ENCODE measurements around the gene PFN3. TPM values are rescaled to one million over a fixed set of nuclear protein-coding genes. Genes with fewer than 3 reads are reported as not detected.

PFN3 gene
- total RNA-seq, 1 donor from 2014 or later = not detected

GRCh38 chr5:177430972-177431316 lies 30.5 kb upstream of the PFN3 start:
- Histone ChIP-seq H3K9me3 (no peaks in the 10 kb centered on the region), H3K4me1 (peaks cover 45% of the 10 kb centered on the region), H3K27me3 (no peaks in the 10 kb centered on the region), H3K4me3 (no peak overlapping the region), H3K27ac (peak overlapping the region; percentile 11), H3K36me3 (peaks cover 43% of the 10 kb centered on the region)
- intact Hi-C loops (cut with DNase I) = no loop called here
- ATAC-seq (no peak), DNase-seq (peak; percentile 57)
- TF ChIP-seq CTCF (IDR thresholded peaks at IDR 0.05) = no peak

GRCh38 chr5:177430140-177430951 lies 29.9 kb upstream of the PFN3 start:
- Histone ChIP-seq H3K27ac (no peak overlapping the region), H3K4me3 (no peak overlapping the region), H3K9me3 (no peaks in the 10 kb centered on the region), H3K27me3 (no peaks in the 10 kb centered on the region), H3K36me3 (peaks cover 37% of the 10 kb centered on the region), H3K4me1 (peaks cover 49% of the 10 kb centered on the region)
- DNase-seq = peak; percentile 58
- ATAC-seq = no peak
- intact Hi-C loops (cut with DNase I) = no loop called here
- no peak for TF ChIP-seq CTCF (IDR thresholded peaks at IDR 0.05)

- no peaks in the 10 kb centered on the region for H3K27me3 ChIP-seq
- H3K27ac ChIP-seq = peak overlapping the region; percentile 91
- peak overlapping the region; percentile 77 for H3K4me3 ChIP-seq
- H3K4me1 ChIP-seq = peaks cover 52% of the 10 kb centered on the region
- H3K9me3 ChIP-seq = no peaks in the 10 kb centered on the region
- TF ChIP-seq CTCF (IDR thresholded peaks at IDR 0.05) = no peak
- peaks cover 28% of the 10 kb centered on the region for H3K36me3 ChIP-seq
- DNase-seq (peak; percentile 88), ATAC-seq (peak; percentile 57)
- intact Hi-C loops (cut with DNase I) = no loop called here
Observed at GRCh38 chr5:177429248-177430040, 29.0 kb upstream of the PFN3 start.

- peak overlapping the region; percentile 77 for H3K4me3 ChIP-seq
Observed at GRCh38 chr5:177428574-177429217, 28.2 kb upstream of the PFN3 start.

More at GRCh38 chr5:177428574-177429217, 28.2 kb upstream of the PFN3 start:
- peaks cover 20% of the 10 kb centered on the region for H3K36me3 ChIP-seq
- no peaks in the 10 kb centered on the region for H3K9me3 ChIP-seq
- peaks cover 52% of the 10 kb centered on the region for H3K4me1 ChIP-seq
- ATAC-seq (no peak), DNase-seq (peak; percentile 57)
- intact Hi-C loops (cut with DNase I) = no loop called here
- H3K27ac ChIP-seq = peak overlapping the region; percentile 91
- no peak for TF ChIP-seq CTCF (IDR thresholded peaks at IDR 0.05)
- no peaks in the 10 kb centered on the region for H3K27me3 ChIP-seq

Measured in upper lobe of right lung (tissue), 1 donor.